Measurements from ENCODE around the gene MCHR1. TPM values are rescaled to one million over a fixed set of nuclear protein-coding genes. Genes with fewer than 3 reads are reported as not detected.
A peak's percentile ranks its signal among the peaks of the same experiment; 100 is the strongest.
"Not testable (repeated sequence)": the region's sequence is repeated elsewhere in the genome, so short reads cannot be mapped to it uniquely, and the experiment has no call there.

Gene MCHR1
- total RNA-seq, 8 experiments from 2014 or later, result 1.7 to 18.7 (median 3.5) TPM

DNA sequence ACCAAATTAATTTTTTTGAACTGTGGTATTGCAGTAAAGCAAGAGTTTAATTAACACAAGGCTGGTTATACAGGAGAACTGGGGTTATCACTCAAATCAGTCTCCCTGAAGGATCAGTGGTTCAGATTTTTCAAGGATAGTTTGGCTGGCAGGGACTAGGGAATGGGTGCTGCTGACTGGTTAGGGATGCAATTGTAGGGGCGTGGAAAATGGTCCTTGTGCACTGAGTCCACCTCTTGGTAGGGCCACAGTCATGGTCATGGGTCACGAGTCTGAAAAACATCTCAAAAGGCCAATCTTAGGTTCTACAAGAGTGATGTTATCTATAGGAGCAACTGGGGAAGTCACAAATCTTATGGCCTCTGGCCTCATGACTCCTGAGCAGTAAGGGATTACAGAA, 27.9 kb downstream of the MCHR1 start:
- H3K27ac ChIP-seq, result no peak overlapping the region
- H3K4me1 ChIP-seq (replicated peaks in 1 of 2), result peaks cover 6 to 16% of the 10 kb centered on the region in 2 donors
- no peak for ATAC-seq (replicated peaks in 6 of 8)
- no peak overlapping the region for H3K4me3 ChIP-seq
- in situ Hi-C loops (cut with MboI; ENCODE audit: low pct_unique_long_range_greater_than_20kb in 2 of 9, low sequenced_read_pairs in 9 of 9, unreplicated experiment in 9 of 9), result no loop called here
- WGBS, 10 experiments, result 40 to 85% (median 75%) methylated on average over 1 to 2 of the region's 2 CpGs; no CpG with 5 or more reads in 7 of the 10 experiments

- Histone ChIP-seq H3K4me1 (replicated peaks in 1 of 2) (peaks cover 6 to 16% of the 10 kb centered on the region in 2 donors), H3K4me3 (no peak overlapping the region), H3K27ac (no peak overlapping the region)
- WGBS, 10 experiments, result 84 to 100% (median 95%) methylated on average over 2 to 5 of the region's 5 CpGs
- ATAC-seq (replicated peaks in 6 of 8), result no peak
- in situ Hi-C loops (cut with MboI; ENCODE audit: low pct_unique_long_range_greater_than_20kb in 2 of 9, low sequenced_read_pairs in 9 of 9, unreplicated experiment in 9 of 9), result no loop called here
Observed at GRCh38 chr22:40708177-40708576, 28.9 kb downstream of the MCHR1 start.

- Histone ChIP-seq H3K4me1 (replicated peaks in 1 of 2) (peaks cover 13 to 22% of the 10 kb centered on the region in 2 donors), H3K27ac (peak overlapping the region in 1 of 2 donors; percentile 3), H3K4me3 (no peak overlapping the region)
- in situ Hi-C loops (cut with MboI; ENCODE audit: low pct_unique_long_range_greater_than_20kb in 2 of 9, low sequenced_read_pairs in 9 of 9, unreplicated experiment in 9 of 9), result no loop called here
- ATAC-seq (replicated peaks in 6 of 8), result peak in 3 of 8 experiments; percentile 27 to 64 (median 64)
- 0 to 80% (median 33%) methylated on average over 1 to 6 of the region's 6 CpGs for WGBS, 10 experiments
Observed at GRCh38 chr22:40709752-40710413, 30.6 kb downstream of the MCHR1 start.

GRCh38 chr22:40712311-40712710, 33.0 kb downstream of the MCHR1 start:
- no peak for ATAC-seq (replicated peaks in 6 of 8)
- 87 to 100% (median 96%) methylated on average over 1 to 10 of the region's 12 CpGs; no CpG with 5 or more reads in 1 of the 10 experiments for WGBS, 10 experiments
- H3K4me3 ChIP-seq, result no peak overlapping the region
- in situ Hi-C loops (cut with MboI; ENCODE audit: low pct_unique_long_range_greater_than_20kb in 2 of 9, low sequenced_read_pairs in 9 of 9, unreplicated experiment in 9 of 9), result no loop called here
- H3K4me1 ChIP-seq (replicated peaks in 1 of 2), result peaks cover 15 to 25% of the 10 kb centered on the region in 2 donors
- H3K27ac ChIP-seq, result no peak overlapping the region

GRCh38 chr22:40714499-40715337, 35.4 kb downstream of the MCHR1 start:
- ATAC-seq (replicated peaks in 6 of 8), result peak in 6 of 8 experiments; percentile 55 to 67 (median 62)
- in situ Hi-C loops (cut with MboI; ENCODE audit: low pct_unique_long_range_greater_than_20kb in 2 of 9, low sequenced_read_pairs in 9 of 9, unreplicated experiment in 9 of 9), result no loop called here
- peak overlapping the region in 1 of 5 donors; percentile 10 for H3K4me3 ChIP-seq
- 0 to 17% (median 2%) methylated on average over 1 to 10 of the region's 13 CpGs; no CpG with 5 or more reads in 1 of the 10 experiments for WGBS, 10 experiments
- peaks cover 13 to 22% of the 10 kb centered on the region in 2 donors for H3K4me1 ChIP-seq (replicated peaks in 1 of 2)
- no peak overlapping the region for H3K27ac ChIP-seq

- H3K4me1 ChIP-seq (replicated peaks in 1 of 2), result peaks cover 20 to 30% of the 10 kb centered on the region in 2 donors
- no peak for ATAC-seq (replicated peaks in 6 of 8)
- H3K4me3 ChIP-seq, result no peak overlapping the region
- in situ Hi-C loops (cut with MboI; ENCODE audit: low pct_unique_long_range_greater_than_20kb in 2 of 9, low sequenced_read_pairs in 9 of 9, unreplicated experiment in 9 of 9), result no loop called here
- WGBS, 10 experiments, result 50 to 100% (median 91%) methylated on average over 1 to 9 of the region's 9 CpGs; no CpG with 5 or more reads in 2 of the 10 experiments
- no peak overlapping the region for H3K27ac ChIP-seq
Observed at GRCh38 chr22:40716116-40716515, 36.8 kb downstream of the MCHR1 start.

- WGBS, 10 experiments, result 31 to 97% (median 80%) methylated on average over 1 to 4 of the region's 5 CpGs
- H3K4me1 ChIP-seq (replicated peaks in 1 of 2), result peaks cover 28 to 29% of the 10 kb centered on the region in 2 donors
- H3K4me3 ChIP-seq; in situ Hi-C loops (cut with MboI; ENCODE audit: low pct_unique_long_range_greater_than_20kb in 2 of 9, low sequenced_read_pairs in 9 of 9, unreplicated experiment in 9 of 9); H3K27ac ChIP-seq; ATAC-seq (replicated peaks in 6 of 8): not testable (repeated sequence)
Observed at GRCh38 chr22:40717657-40718056, 38.4 kb downstream of the MCHR1 start.

DNA sequence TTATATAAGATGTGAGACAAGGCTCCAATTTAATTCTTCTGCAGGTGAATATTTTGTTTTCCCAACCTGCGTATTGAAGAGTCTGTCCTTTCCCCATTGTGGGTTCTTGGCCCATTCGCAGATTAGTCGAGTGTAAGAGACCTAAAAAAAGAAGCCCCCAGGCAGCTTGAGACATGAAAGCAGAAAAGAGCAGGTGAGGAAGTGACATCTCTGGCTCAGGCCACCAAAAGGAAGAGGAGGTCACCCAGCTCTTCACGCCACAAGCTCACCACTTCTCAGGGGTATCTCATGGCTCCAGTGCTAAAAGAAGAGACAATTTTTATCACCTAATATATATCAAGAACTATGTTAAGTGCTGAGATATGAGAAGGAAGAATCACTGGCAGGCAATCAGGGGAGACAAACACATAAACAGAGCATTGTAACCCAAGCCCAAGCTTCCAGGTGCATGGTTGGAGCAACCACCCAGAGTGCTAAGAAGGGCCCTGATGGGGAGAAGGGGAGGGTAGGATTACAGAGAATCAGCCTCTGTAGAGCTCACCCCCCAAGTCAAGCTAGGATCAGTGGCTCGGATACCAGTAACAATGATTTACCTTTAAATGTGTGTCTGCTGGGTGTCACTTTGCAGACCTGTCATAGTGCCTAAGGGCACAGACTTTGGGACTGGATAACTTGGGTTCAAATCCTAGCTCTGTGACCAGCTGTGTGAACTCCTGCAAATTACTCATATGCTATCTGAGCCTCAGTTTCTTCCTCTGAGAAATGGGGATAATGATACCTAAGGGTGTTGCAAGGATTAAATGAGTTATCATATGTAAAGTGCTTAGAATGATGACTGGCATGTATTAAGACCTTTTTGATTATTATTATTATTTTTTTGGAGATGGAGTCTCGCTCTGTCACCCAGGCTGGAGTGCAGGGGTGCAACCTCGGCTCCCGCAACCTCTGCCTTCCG, 39.2 kb downstream of the MCHR1 start:
- in situ Hi-C loops (cut with MboI; ENCODE audit: low pct_unique_long_range_greater_than_20kb in 2 of 9, low sequenced_read_pairs in 9 of 9, unreplicated experiment in 9 of 9), result no loop called here
- 50 to 100% (median 87%) methylated on average over 1 to 8 of the region's 9 CpGs; no CpG with 5 or more reads in 1 of the 10 experiments for WGBS, 10 experiments
- Histone ChIP-seq H3K27ac (no peak overlapping the region), H3K4me1 (replicated peaks in 1 of 2) (peaks cover 28 to 29% of the 10 kb centered on the region in 2 donors), H3K4me3 (no peak overlapping the region)
- ATAC-seq (replicated peaks in 6 of 8), result no peak

GRCh38 chr22:40719599-40719998, 40.3 kb downstream of the MCHR1 start:
- in situ Hi-C loops (cut with MboI; ENCODE audit: low pct_unique_long_range_greater_than_20kb in 2 of 9, low sequenced_read_pairs in 9 of 9, unreplicated experiment in 9 of 9), result no loop called here
- Histone ChIP-seq H3K4me3 (no peak overlapping the region), H3K27ac (peak overlapping the region in 1 of 2 donors; percentile 79), H3K4me1 (replicated peaks in 1 of 2) (peaks cover 25% of the 10 kb centered on the region in 2 donors)
- 50 to 100% (median 76%) methylated on average over 1 to 6 of the region's 6 CpGs; no CpG with 5 or more reads in 2 of the 10 experiments for WGBS, 10 experiments
- ATAC-seq (replicated peaks in 6 of 8), result no peak

DNA sequence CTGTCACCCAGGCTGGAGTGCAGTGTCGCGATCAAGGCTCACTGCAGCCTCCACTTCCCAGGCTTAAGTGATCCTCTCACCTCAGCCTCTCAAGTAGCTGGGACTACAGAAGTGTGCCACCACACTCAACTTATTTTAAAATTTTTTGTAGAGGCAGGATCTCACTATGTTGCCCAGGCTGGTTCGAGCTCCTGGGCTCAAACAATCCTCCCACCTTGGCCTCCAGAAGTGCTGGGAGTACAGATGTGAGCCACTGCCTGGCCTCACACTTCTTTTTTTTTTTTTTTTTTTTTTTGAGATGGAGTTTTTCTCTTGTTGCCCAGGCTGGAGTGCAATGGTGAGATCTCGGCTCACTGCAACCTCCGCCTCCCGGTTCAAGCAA, 40.9 kb downstream of the MCHR1 start:
- ATAC-seq (replicated peaks in 6 of 8); H3K4me3 ChIP-seq; in situ Hi-C loops (cut with MboI; ENCODE audit: low pct_unique_long_range_greater_than_20kb in 2 of 9, low sequenced_read_pairs in 9 of 9, unreplicated experiment in 9 of 9): not testable (repeated sequence)
- Histone ChIP-seq H3K4me1 (replicated peaks in 1 of 2) (peaks cover 20% of the 10 kb centered on the region in 2 donors), H3K27ac (peak overlapping the region; percentile 76 to 79)
- 79 to 100% (median 94%) methylated on average over 2 to 6 of the region's 6 CpGs; no CpG with 5 or more reads in 2 of the 10 experiments for WGBS, 10 experiments

- in situ Hi-C loops (cut with MboI; ENCODE audit: low pct_unique_long_range_greater_than_20kb in 2 of 9, low sequenced_read_pairs in 9 of 9, unreplicated experiment in 9 of 9), result no loop called here
- WGBS, 10 experiments, result 0 to 60% (median 17%) methylated on average over 1 to 5 of the region's 11 CpGs; no CpG with 5 or more reads in 1 of the 10 experiments
- peak in 5 of 8 experiments; percentile 25 to 77 (median 62) for ATAC-seq (replicated peaks in 6 of 8)
- Histone ChIP-seq H3K27ac (peak overlapping the region; percentile 76 to 79), H3K4me3 (no peak overlapping the region), H3K4me1 (replicated peaks in 1 of 2) (peaks cover 20% of the 10 kb centered on the region in 2 donors)
Observed at GRCh38 chr22:40720538-40721256, 41.4 kb downstream of the MCHR1 start.

GRCh38 chr22:40721266-40721665, 42.0 kb downstream of the MCHR1 start:
- peak overlapping the region; percentile 76 to 79 for H3K27ac ChIP-seq
- in situ Hi-C loops (cut with MboI; ENCODE audit: low pct_unique_long_range_greater_than_20kb in 2 of 9, low sequenced_read_pairs in 9 of 9, unreplicated experiment in 9 of 9), result no loop called here
- 0 to 20% (median 0%) methylated on average over 1 to 4 of the region's 6 CpGs; no CpG with 5 or more reads in 1 of the 10 experiments for WGBS, 10 experiments
- H3K4me3 ChIP-seq, result no peak overlapping the region
- ATAC-seq (replicated peaks in 6 of 8), result peak; percentile 90 to 94 (median 92)
- peaks cover 20% of the 10 kb centered on the region in 2 donors for H3K4me1 ChIP-seq (replicated peaks in 1 of 2)
